Left lung (tissue), 10 donors: ENCODE data around the gene TTPAL. TPM values are rescaled to one million over a fixed set of nuclear protein-coding genes. Genes with fewer than 3 reads are reported as not detected.

Source experiments
- ATAC-seq: fragments of 200-7000 bp; cut with Tn5 transposase; one replicate; pipeline ENCODE4 v1.9.1; 2020; ENCODE audit warnings: moderate library complexity
- DNase-seq, 4 donors: peaks; one replicate each; pipeline ENCODE4 v3.0.0-alpha.2; 2013 to 2020
- H3K27ac ChIP-seq, 2 donors: fragments of 200-600 bp; sonication (generic) in 1 of 2; one replicate each; pipeline versions ENCODE4 v1.5.0 to v1.8.0; 2020 to 2021
- H3K27me3 ChIP-seq, 2 donors: fragments of 200-600 bp; sonication (generic) in 1 of 2; one replicate each; pipeline versions ENCODE4 v1.5.0 to v1.8.0; 2020 to 2021
- H3K36me3 ChIP-seq, 2 donors: fragments of 200-600 bp; sonication (generic) in 1 of 2; one replicate each; pipeline versions ENCODE4 v1.5.0 to v1.8.0; 2020 to 2021
- H3K4me1 ChIP-seq, 2 donors: fragments of 200-600 bp; one replicate each; pipeline ENCODE4 v1.8.0; 2021
- H3K4me3 ChIP-seq, 2 donors: fragments of 200-600 bp; sonication (generic) in 1 of 2; one replicate each; pipeline versions ENCODE4 v1.5.0 to v1.8.0; 2020 to 2021; ENCODE audit warnings: mild to moderate bottlenecking in 1 of 2
- H3K9me3 ChIP-seq, 2 donors: fragments of 200-600 bp; sonication (generic) in 1 of 2; one replicate each; pipeline versions ENCODE4 v1.5.0 to v1.8.0; 2020 to 2021
- CTCF ChIP-seq, 2 donors: fragments of 200-600 bp; sonication (generic) in 1 of 2; IDR thresholded peaks; one replicate each; pipeline versions ENCODE4 v1.5.0 to v1.8.0; 2021; ENCODE audit warnings: antibody characterized with exemption in 2 of 2
- intact Hi-C, 2 donors: fragments of 100-400 bp; cut with DNase I; formaldehyde crosslinking; loops; one replicate each; pipeline versions ENCODE4 v1.11.2 to v1.14.2; 2022
- polyA plus RNA-seq, 6 donors: library from polyadenylated mRNA; unstranded; fragments of 120-200 nt; gene quantifications; one replicate each; pipeline ENCODE4 v1.2.1, GENCODE V29; 2013; ENCODE audit not compliant: insufficient read length in 6 of 6
- total RNA-seq, 2 donors: library from RNA; stranded (reverse); fragmentation: NEBNext Ultra II Directional; extraction: Animal tissue kit (Norgen Biotek cat#: 25700); gene quantifications; one replicate each; pipeline ENCODE4 v1.2.1, GENCODE V29; 2021
- donor health status: DM: no; HTN: yes; CAD: no.
- donor health status: DM: no; HTN: no; CAD: no.

Gene TTPAL
- total and polyA plus RNA-seq, 8 donors = 9.0 to 15.1 (median 11.7) TPM

GRCh38 chr20:44427804-44428173 lies 47.9 kb upstream of the TTPAL start:
- Histone ChIP-seq H3K4me1 (no peaks in the 10 kb centered on the region), H3K36me3 (no peaks in the 10 kb centered on the region), H3K27me3 (peaks cover 0 to 23% of the 10 kb centered on the region in 2 donors), H3K9me3 (no peaks in the 10 kb centered on the region), H3K4me3 (no peak overlapping the region), H3K27ac (no peak overlapping the region)
- DNase-seq = no peak
- TF ChIP-seq CTCF (IDR thresholded peaks at IDR 0.05) = no peak
- intact Hi-C loops = no loop called here
- no peak for ATAC-seq

DNA sequence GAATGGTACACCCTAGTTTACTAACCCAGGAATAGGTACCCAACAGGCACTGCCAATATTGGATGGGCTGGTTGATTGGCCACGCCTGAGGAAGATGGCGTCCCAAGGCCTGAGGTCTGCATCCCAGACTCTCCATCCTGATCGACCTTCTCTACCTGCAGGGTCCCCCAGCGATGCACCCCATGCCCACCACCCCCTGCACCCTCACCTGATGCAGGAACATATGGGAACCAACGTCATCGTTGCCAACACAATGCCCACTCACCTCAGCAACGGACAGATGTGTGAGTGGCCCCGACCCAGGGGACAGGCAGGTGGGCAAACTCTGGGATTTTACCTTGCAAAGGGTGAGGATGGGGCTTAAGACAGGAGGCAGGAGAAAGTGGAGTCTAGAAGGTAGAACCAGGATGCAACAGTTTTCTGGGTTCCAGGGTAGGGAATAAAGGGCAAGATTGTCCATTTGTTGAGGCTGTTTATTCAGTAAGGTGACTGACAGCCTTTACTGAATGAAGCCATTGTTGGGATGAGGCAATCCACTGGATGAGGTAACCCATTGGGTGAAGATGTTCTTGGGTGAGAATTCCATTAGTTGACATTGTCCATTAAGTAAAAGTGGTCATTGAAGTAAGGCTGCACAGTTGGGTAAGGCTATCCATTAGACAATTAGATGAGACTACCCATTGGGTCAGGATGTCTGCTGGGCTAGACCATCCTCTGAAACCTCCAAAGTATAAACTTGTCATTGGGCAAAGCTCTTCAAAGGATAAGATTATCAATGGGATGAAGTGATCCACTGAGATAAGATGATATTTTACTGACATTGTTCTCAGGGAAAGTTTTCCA lies 47.3 kb upstream of the TTPAL start:
- no peak overlapping the region for H3K27ac ChIP-seq

DNA sequence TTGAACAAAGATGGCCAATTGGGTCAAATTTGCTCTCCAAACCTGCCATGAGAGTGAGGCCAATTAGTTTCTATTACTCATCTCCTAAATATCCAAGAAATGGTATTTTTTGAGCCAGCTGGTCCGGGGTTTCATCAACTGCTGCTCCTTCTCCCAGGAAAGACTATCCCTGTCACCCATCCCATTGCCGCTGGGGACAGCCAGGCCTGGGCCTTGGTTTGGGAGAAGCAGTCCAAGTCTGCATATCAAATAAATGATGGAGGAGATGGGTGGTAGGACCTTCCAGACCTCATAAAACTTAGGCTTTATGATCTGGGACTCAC lies 46.7 kb upstream of the TTPAL start:
- no peak overlapping the region for H3K4me3 ChIP-seq
- ATAC-seq = no peak

More for the DNA sequence above, 47.3 kb upstream of the TTPAL start:
- Histone ChIP-seq H3K27me3 (peaks cover 0 to 30% of the 10 kb centered on the region in 2 donors), H3K9me3 (no peaks in the 10 kb centered on the region), H3K4me1 (no peaks in the 10 kb centered on the region), H3K4me3 (no peak overlapping the region), H3K36me3 (no peaks in the 10 kb centered on the region)
- ATAC-seq (no peak), DNase-seq (no peak)
- intact Hi-C loops = no loop called here
- TF ChIP-seq CTCF (IDR thresholded peaks at IDR 0.05) = no peak

DNA sequence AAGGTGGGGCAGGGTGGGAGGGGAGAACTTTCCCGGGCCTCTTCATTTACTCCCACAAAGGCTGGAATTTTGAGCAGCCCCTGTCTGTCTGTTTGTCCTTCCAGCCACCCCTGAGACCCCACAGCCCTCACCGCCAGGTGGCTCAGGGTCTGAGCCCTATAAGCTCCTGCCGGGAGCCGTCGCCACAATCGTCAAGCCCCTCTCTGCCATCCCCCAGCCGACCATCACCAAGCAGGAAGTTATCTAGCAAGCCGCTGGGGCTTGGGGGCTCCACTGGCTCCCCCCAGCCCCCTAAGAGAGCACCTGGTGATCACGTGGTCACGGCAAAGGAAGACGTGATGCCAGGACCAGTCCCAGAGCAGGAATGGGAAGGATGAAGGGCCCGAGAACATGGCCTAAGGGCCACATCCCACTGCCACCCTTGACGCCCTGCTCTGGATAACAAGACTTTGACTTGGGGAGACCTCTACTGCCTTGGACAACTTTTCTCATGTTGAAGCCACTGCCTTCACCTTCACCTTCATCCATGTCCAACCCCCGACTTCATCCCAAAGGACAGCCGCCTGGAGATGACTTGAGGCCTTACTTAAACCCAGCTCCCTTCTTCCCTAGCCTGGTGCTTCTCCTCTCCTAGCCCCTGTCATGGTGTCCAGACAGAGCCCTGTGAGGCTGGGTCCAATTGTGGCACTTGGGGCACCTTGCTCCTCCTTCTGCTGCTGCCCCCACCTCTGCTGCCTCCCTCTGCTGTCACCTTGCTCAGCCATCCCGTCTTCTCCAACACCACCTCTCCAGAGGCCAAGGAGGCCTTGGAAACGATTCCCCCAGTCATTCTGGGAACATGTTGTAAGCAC lies 46.0 kb upstream of the TTPAL start:
- H3K27ac ChIP-seq = no peak overlapping the region
- H3K4me3 ChIP-seq = no peak overlapping the region

More for the DNA sequence above, 46.7 kb upstream of the TTPAL start:
- H3K27ac ChIP-seq = no peak overlapping the region
- no peak for DNase-seq
- H3K4me1 ChIP-seq = no peaks in the 10 kb centered on the region
- TF ChIP-seq CTCF (IDR thresholded peaks at IDR 0.05) = no peak
- intact Hi-C loops = no loop called here
- peaks cover 0 to 33% of the 10 kb centered on the region in 2 donors for H3K27me3 ChIP-seq
- H3K36me3 ChIP-seq = no peaks in the 10 kb centered on the region
- no peaks in the 10 kb centered on the region for H3K9me3 ChIP-seq

More for the DNA sequence above, 46.0 kb upstream of the TTPAL start:
- intact Hi-C loops = no loop called here
- H3K4me1 ChIP-seq = no peaks in the 10 kb centered on the region
- no peaks in the 10 kb centered on the region for H3K36me3 ChIP-seq
- H3K27me3 ChIP-seq = peaks cover 0 to 32% of the 10 kb centered on the region in 2 donors
- no peak for TF ChIP-seq CTCF (IDR thresholded peaks at IDR 0.05)
- ATAC-seq (no peak), DNase-seq (no peak)
- no peaks in the 10 kb centered on the region for H3K9me3 ChIP-seq
